PC-9 (cell line): ENCODE results near the gene RPL26. TPM values are rescaled to one million over a fixed set of nuclear protein-coding genes. Genes with fewer than 3 reads are reported as not detected.

Experiments
- BruUV-seq: library from RNA; stranded (reverse); fragments of 400-500 nt; replicated peaks from 2 replicates; lab custom pipeline; 2021; lab: Mats Ljungman, UMichigan
- CTCF ChIA-PET: fragments of 300-600 bp; sonication (Branson Sonifier 250); formaldehyde crosslinking; loops from one replicate; lab custom pipeline; 2022; ENCODE audit warnings: antibody characterized with exemption; lab: Charles Lee
- POLR2A ChIA-PET: fragments of 300-600 bp; sonication (Branson Sonifier 250); formaldehyde crosslinking; loops from one replicate; lab custom pipeline; 2022; ENCODE audit warnings: antibody characterized with exemption; ENCODE audit not compliant: unreplicated experiment; lab: Charles Lee
- DNase-seq, 2 experiments: peaks; one replicate each; pipeline versions ENCODE4 v3.0.0 to v3.0.0-alpha.2; 2015 to 2022; ENCODE audit warnings: mixed read lengths in 1 of 2
- H2AFZ ChIP-seq: fragments of 200-600 bp; sonication (generic); 2 replicates; pipeline ENCODE4 v1.8.1; 2017; ENCODE audit warnings: antibody characterized with exemption
- H3F3A ChIP-seq: fragments of 200-600 bp; sonication (generic); 2 replicates; pipeline ENCODE4 v1.8.1; 2017; ENCODE audit warnings: antibody characterized with exemption, mild to moderate bottlenecking, low read depth; ENCODE audit not compliant: insufficient read depth
- H3K27ac ChIP-seq: fragments of 200-600 bp; sonication (generic); 2 replicates; pipeline ENCODE4 v1.6.1; 2016; ENCODE audit warnings: mixed run types
- H3K27me3 ChIP-seq: fragments of 200-600 bp; sonication (generic); 2 replicates; pipeline ENCODE4 v1.6.1; 2016; ENCODE audit warnings: low read depth, mixed run types; ENCODE audit not compliant: insufficient read depth
- H3K36me3 ChIP-seq: fragments of 200-600 bp; sonication (generic); 2 replicates; pipeline ENCODE4 v1.6.1; 2016; ENCODE audit warnings: low read depth, mixed run types
- H3K4me1 ChIP-seq: fragments of 200-600 bp; sonication (generic); replicated peaks from 2 replicates; pipeline ENCODE4 v1.6.1; 2016; ENCODE audit warnings: mixed run types; ENCODE audit not compliant: insufficient read depth
- H3K4me2 ChIP-seq: fragments of 200-600 bp; sonication (generic); 2 replicates; pipeline ENCODE4 v1.6.1; 2017; ENCODE audit warnings: mixed run types
- H3K4me3 ChIP-seq: fragments of 200-600 bp; sonication (generic); 2 replicates; pipeline ENCODE4 v1.6.1; 2016; ENCODE audit warnings: mixed run types
- H3K79me2 ChIP-seq: fragments of 200-600 bp; sonication (generic); 2 replicates; pipeline ENCODE4 v1.6.1; 2017; ENCODE audit warnings: low read depth, mixed run types
- H3K9me2 ChIP-seq: fragments of 200-600 bp; sonication (generic); 2 replicates; pipeline ENCODE4 v1.8.1; 2017; ENCODE audit warnings: mild to moderate bottlenecking; ENCODE audit not compliant: insufficient read depth
- H3K9me3 ChIP-seq: fragments of 200-600 bp; sonication (generic); 2 replicates; pipeline ENCODE4 v1.8.1; 2016; ENCODE audit warnings: low read depth; ENCODE audit not compliant: insufficient read depth
- H4K20me1 ChIP-seq: fragments of 200-600 bp; sonication (generic); 2 replicates; pipeline ENCODE4 v1.8.1; 2017; ENCODE audit not compliant: insufficient read depth
- EZH2 ChIP-seq: fragments of 200-600 bp; sonication (generic); IDR thresholded peaks from 2 replicates; pipeline ENCODE4 v1.8.0; 2017; ENCODE audit warnings: antibody characterized with exemption, low read depth
- intact Hi-C: fragments of 100-400 bp; cut with micrococcal nuclease; formaldehyde crosslinking; loops from one replicate; pipeline ENCODE4 v1.10.0; 2022; ENCODE audit not compliant: unreplicated experiment
- total RNA-seq: library from RNA; stranded (reverse); gene quantifications from 2 replicates; pipeline ENCODE4 v1.2.3, GENCODE V29; 2021
- TF ChIP-seq, protein P1 (sequence below): fragments of 200-600 bp; sonication (generic); conservative IDR thresholded peaks from 2 replicates; pipeline ENCODE4 v1.6.1; 2017; ENCODE audit warnings: mixed run types, antibody characterized with exemption, mild to moderate bottlenecking, moderate library complexity

RPL26 gene
- total RNA-seq, 1 experiment from 2014 or later, result 2,519 TPM

DNA sequence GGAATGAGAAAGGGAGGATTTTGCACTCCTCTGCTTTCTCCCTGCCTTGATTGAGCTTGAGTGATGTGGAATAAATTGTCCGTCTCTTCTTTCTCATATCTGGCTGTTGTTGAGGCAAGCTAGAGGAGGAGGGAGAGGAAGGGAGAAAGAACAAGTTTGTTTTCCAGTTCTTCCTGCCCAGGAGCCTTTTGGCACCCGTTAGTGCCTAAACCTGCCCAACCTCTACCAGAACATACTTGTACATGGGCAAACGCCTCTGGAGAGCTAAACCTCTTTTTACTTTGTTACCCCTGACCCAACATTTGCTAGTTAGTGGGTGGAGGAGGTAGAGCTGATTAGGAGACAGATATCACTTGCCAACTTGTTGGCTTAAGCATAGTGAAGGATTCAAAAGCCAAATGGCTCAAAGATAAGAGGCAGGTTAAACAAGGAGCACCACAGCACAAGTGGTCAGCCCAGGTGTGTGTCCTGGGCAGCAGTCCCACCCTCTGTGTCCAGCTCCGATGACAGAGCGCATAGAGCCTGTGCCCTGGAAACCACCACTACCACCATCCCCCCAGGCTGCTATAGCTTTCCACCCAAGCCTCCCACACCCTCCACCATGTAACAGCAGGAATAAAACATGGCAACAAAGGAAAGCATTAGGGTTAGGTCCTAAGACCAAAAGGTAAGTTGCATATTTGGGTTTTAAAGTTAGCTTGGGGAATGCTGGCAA is 36.9 kb downstream of the RPL26 start:
- CTCF ChIA-PET, result interaction anchor here (0.6 kb wide), 1 partner anchor 48 kb away, joined by 3 read pairs; no protein-coding TSS in a partner anchor
- POLR2A ChIA-PET, result interaction anchor here (0.6 kb wide), 1 partner anchor 862 kb away, joined by 4 read pairs; the partner anchor contains the start of gene POLR2A
- intact Hi-C loops, result no loop called here

DNA sequence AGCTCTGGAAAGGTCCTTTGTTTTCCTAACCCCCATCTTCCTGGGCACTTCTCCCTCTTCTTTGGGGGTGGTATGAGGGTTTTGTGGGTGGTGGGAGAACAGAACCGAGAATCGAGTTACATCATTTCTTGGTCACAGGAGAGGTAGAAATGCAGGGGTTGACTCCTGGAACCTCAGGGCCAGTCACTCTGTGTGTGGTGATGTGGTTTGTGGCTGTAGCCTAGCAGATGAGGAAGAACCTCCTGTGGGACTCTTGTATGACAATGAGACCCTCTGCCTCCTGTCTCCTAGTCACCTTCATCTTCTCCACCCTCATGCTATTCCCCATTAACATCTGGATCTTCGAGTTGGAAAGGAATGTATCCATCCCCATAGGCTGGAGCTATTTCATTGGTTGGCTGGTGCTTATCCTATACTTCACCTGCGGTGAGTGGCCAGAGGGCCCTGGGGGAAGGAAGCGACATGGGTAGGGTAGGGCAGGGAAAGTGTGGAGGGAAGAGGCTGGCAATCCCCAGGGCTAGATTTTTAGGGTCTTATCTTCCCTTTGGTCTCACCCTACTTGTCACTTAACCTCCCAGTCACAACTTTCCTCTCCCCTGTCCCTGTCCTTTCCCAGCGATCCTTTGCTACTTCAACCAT is 37.8 kb downstream of the RPL26 start:
- H3K79me2 ChIP-seq, result no peaks in the 10 kb centered on the region
- H3K4me3 ChIP-seq, result no peak overlapping the region
- no peak for TF ChIP-seq EZH2
- H3F3A ChIP-seq, result no peaks in the 10 kb centered on the region
- H3K4me2 ChIP-seq, result no peak overlapping the region
- H3K9me2 ChIP-seq, result no peaks in the 10 kb centered on the region
- H3K9me3 ChIP-seq, result no peaks in the 10 kb centered on the region
- BruUV-seq, result no TSS peak
- H3K36me3 ChIP-seq, result no peaks in the 10 kb centered on the region
- ChIA-PET POLR2A (no interaction called here), CTCF (interaction anchor here (0.6 kb wide), 1 partner anchor 47 kb away, joined by 3 read pairs; no protein-coding TSS in a partner anchor)
- no peaks in the 10 kb centered on the region for H4K20me1 ChIP-seq
- intact Hi-C loops, result no loop called here
- no peak overlapping the region for H3K27ac ChIP-seq
- no peak overlapping the region for H2AFZ ChIP-seq
- no peak for DNase-seq
- no peaks in the 10 kb centered on the region for H3K4me1 ChIP-seq
- H3K27me3 ChIP-seq, result no peaks in the 10 kb centered on the region; the same call in 1 of the 2 replicates

More for the DNA sequence above, 36.9 kb downstream of the RPL26 start:
- Histone ChIP-seq H4K20me1 (no peaks in the 10 kb centered on the region), H2AFZ (no peak overlapping the region), H3K27me3 (no peaks in the 10 kb centered on the region; the same call in 1 of the 2 replicates), H3F3A (no peaks in the 10 kb centered on the region), H3K36me3 (no peaks in the 10 kb centered on the region), H3K9me3 (no peaks in the 10 kb centered on the region), H3K79me2 (no peaks in the 10 kb centered on the region), H3K4me3 (no peak overlapping the region), H3K27ac (no peak overlapping the region), H3K4me2 (no peak overlapping the region), H3K9me2 (no peaks in the 10 kb centered on the region), H3K4me1 (no peaks in the 10 kb centered on the region)
- TF ChIP-seq EZH2, result no peak
- TF ChIP-seq, protein P1, sequence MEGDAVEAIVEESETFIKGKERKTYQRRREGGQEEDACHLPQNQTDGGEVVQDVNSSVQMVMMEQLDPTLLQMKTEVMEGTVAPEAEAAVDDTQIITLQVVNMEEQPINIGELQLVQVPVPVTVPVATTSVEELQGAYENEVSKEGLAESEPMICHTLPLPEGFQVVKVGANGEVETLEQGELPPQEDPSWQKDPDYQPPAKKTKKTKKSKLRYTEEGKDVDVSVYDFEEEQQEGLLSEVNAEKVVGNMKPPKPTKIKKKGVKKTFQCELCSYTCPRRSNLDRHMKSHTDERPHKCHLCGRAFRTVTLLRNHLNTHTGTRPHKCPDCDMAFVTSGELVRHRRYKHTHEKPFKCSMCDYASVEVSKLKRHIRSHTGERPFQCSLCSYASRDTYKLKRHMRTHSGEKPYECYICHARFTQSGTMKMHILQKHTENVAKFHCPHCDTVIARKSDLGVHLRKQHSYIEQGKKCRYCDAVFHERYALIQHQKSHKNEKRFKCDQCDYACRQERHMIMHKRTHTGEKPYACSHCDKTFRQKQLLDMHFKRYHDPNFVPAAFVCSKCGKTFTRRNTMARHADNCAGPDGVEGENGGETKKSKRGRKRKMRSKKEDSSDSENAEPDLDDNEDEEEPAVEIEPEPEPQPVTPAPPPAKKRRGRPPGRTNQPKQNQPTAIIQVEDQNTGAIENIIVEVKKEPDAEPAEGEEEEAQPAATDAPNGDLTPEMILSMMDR, result no peak
- no peak for DNase-seq
- BruUV-seq, result no TSS peak

DNA sequence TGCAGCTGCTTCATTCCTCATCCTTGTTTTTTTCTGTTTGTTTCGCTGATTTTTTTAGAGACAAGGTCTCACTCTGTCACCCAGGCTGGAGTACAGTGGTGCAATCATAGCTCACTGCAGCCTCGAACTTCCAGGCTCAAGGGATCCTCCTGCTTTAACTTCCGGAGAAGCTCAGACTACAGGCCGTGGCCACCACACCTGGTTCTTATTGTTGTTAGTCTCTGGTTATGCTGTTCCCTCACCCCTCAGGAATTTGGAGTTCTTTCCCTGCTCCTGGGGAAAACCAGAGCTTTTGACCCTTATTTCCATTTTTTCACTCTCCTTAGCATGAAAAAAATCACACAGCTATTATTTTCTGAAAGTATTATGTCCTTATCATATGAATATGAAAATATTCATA is 41.5 kb downstream of the RPL26 start:
- H3K27me3 ChIP-seq, result no peaks in the 10 kb centered on the region; the same call in 1 of the 2 replicates
- H3K36me3 ChIP-seq, result no peaks in the 10 kb centered on the region
- H3K9me2 ChIP-seq, result no peaks in the 10 kb centered on the region
- TF ChIP-seq, protein P1, result no peak
- no peak overlapping the region for H2AFZ ChIP-seq
- no peak overlapping the region for H3K4me2 ChIP-seq
- no peaks in the 10 kb centered on the region for H4K20me1 ChIP-seq
- DNase-seq, result no peak
- ChIA-PET CTCF (no interaction called here), POLR2A (no interaction called here)
- no peak overlapping the region for H3K4me3 ChIP-seq
- intact Hi-C loops, result no loop called here
- H3K79me2 ChIP-seq, result no peaks in the 10 kb centered on the region
- BruUV-seq, result no TSS peak
- H3F3A ChIP-seq, result no peaks in the 10 kb centered on the region
- H3K9me3 ChIP-seq, result no peaks in the 10 kb centered on the region
- no peak overlapping the region for H3K27ac ChIP-seq
- H3K4me1 ChIP-seq, result no peaks in the 10 kb centered on the region
